Bone marrow (tissue), 2 donors: ENCODE measurements around the gene TAGLN2.

ENCODE experiments used
- DNase-seq, 2 donors: peaks; one replicate each; lab custom pipeline; 2025; lab: John Stamatoyannopoulos, UW

The TAGLN2 gene

DNA sequence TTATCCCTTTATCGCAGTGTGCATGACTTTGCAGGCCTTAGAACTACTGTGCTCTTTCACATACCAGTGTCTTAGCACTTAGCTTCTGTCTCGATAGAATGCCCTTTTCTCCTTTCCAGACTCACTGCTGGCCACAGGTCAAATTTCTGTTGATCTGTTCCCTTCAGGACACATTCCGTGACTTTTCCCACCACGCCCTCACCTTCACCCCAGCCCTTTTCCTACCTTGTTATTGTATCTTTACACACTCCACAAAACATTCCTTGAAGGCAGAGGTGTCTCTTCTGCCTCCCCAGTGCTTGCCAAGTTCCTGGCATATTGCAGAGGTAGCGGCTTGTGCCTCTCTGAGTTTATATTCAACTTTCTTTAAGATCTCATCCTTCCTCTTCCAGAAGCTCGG is 23.8 kb upstream of the TAGLN2 start:
- no peak for DNase-seq

- DNase-seq, result no peak
These were observed 22.6 kb upstream of the TAGLN2 start for GRCh38 chr1:159947942-159948341.

- no peak for DNase-seq
These were observed 21.2 kb upstream of the TAGLN2 start for GRCh38 chr1:159946242-159947187.

- DNase-seq, result peak in 1 of 2 donors; percentile 68
These were observed 20.4 kb upstream of the TAGLN2 start, which contains the start of gene IGSF9 for GRCh38 chr1:159945483-159946241. TSS of gene IGSF9 (minus strand) at chr1:159945613. CDS start at chr1:159943454, 2,159 bp downstream.

GRCh38 chr1:159944623-159945455 is 19.5 kb upstream of the TAGLN2 start:
- DNase-seq, result no peak

GRCh38 chr1:159943908-159944622 is 18.8 kb upstream of the TAGLN2 start:
- DNase-seq, result no peak

- DNase-seq, result no peak
These were observed 18.0 kb upstream of the TAGLN2 start for GRCh38 chr1:159943278-159943640.

DNA sequence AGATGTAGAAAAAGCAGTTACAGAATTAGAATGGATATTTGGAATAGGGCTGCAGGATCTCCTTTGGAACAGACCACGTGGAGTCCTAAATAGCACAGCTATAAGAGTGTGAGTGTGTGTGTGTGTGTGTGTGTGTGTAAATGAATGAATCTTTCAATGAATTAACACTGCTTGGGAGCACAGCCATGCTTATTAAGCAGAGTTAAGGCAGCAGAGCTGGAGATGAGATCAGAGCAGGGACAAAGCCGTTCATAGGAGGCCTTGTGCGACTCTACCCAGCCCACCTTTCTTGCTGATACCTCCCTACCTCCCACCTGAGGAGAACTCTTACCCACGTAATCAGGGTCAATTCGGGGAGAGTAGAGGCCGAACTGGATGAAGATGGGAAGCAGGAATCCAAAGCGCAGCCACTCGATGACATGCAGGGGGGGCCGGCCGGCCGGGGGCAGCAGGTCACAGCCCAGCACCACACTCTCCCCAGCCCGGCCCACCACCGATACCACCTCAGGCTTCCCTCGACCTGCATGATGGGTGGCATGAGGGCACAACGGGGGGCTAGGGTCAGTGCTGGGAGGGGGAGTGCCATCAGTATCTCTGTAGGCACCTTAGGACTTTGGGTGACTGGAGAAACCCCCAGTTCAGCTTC is 17.4 kb upstream of the TAGLN2 start:
- DNase-seq, result no peak

GRCh38 chr1:159941591-159942560 is 16.6 kb upstream of the TAGLN2 start:
- DNase-seq, result no peak

GRCh38 chr1:159941141-159941540 is 15.8 kb upstream of the TAGLN2 start:
- no peak for DNase-seq

DNA sequence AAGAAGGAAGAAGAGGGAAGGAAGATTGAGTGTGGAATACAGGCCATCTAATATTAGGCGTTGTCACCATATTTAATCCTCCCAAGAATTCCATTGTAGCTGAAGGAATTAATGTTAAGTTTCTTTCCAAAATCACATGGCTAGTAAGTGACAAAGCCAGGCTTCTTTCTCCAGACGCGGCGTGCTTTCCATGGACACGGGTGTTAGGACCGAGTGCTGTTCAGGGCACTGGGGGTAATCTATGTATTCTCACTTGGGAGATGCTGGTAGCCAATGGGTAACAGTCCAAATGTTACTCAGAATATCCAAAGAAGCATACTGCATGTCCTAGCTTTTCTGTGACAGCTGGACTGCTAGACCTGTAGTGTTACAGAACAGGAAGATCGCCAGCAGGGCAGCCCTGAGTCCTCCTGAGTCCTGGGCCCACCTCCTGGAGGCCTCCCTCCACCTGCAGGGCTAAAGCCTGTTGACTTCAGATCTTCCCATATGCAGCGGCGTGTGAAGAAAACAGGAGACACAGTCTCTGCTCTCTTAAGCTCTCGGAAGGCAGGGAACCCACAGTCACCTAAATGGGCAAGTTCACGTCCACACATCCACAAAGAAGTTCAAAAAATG is 14.8 kb upstream of the TAGLN2 start:
- no peak for DNase-seq

DNA sequence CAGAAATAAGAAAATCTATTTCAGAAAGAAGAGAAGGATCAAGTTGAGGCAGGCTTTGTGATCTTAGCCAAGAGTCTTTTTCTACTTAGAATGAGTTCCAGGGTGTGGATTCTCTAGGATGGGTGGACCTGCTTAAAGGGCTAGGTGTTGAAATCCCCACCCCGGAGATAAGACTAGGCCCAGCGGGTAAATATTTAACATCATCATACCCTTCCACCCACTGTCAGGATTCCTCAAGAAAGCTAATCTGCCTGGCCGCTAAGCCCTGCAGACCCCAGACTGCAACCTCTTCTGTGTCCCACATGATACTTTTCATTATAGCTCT is 14.3 kb upstream of the TAGLN2 start:
- DNase-seq, result no peak

DNA sequence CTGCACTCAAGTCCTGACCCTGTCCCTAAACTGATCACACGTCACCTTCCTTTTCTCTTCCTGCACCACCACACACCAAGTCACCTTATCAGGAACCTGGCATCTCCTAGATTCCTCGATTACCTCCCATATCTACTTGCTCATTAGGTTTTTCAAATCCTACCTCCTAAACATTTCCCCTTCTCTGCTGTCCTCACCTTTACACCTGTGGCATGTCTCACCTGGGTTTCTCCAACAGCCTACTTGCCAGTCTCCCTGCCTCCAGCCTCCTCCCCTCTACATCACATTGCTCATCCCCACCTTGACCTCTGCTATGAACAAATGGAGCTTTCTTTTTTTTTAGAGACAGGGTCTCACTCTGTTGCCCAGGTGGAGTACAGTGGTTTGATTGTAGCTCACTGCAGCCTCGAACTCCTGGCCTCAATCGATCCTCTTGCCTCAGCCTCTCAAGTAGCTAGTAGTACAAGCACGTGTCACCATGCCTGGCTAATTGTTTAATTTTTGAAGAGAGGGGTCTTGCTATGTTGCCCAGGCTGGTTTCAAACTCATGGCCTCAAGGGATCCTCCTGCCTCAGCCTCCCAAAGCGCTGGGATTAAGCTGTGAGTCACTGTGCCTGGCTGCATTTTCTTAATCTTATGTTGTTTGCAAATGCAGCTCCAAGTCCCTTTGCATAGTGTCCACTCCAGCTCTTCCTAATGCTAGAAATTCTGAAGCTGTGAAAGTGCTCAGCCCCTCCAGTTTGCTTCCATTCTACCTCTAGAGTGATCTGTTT is 13.8 kb upstream of the TAGLN2 start:
- no peak for DNase-seq

- DNase-seq, result no peak
These were observed 13.0 kb upstream of the TAGLN2 start for GRCh38 chr1:159938211-159938852.

DNA sequence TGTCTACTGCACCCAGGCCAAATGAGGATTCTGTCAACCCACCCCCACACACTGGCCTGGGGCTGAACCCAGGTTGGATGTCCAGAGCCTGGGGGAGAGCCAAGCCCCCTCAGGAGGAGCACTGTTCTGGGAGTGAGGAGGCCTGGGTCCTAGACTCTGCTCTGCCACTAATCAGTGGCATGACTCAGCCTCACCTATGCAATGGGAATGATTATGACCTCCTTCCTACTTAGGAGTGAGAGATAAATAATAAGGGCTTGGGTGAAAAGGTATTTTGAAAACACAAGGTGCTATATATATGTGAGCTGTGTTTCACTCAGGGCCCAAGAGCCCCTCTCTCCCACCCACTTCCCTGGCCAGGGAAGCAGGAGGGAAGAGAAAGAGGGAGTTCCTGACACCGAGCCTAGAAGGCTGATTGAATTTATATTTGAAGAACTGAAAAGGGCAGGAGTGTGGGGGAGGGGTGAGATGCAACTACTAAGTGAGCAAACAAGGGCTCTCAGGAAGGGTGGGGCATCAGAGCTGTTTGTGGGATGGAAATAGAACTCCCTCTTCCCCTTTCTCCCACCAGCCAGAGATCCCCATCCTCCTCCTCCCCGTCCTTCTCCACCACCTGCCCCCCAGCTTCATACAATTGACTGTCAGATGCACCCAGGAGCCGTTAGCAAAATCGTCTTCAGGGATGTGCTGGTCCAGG is 11.9 kb upstream of the TAGLN2 start:
- peak; percentile 40 to 41 for DNase-seq

- DNase-seq, result peak; percentile 16 to 80
These were observed 11.1 kb upstream of the TAGLN2 start for GRCh38 chr1:159936273-159936904.

DNA sequence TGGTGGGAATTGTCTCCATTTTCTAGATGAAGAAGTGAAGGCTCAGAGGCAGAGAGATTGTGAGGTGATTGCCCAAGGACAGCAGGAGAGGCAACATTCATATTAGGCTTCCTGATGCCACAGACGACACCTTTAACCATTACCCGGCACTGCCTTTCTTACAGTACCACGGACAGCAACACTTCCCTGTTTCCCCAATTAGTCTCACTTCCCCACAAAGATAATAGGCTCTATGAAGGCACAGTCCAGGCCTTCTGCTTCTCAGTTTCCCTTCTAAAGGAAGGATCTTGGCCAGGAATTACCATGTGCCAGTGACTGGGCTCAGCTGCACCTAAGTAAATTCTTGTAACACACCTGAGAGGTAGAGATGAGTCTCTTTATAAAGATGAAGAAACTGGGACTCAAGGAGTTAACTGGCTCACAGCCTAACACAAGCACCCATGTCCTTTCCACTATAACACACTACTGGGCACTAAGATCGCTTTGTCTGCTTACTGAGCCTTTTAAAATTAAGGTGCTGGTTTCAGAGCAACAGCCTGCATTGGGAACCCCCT is 10.5 kb upstream of the TAGLN2 start:
- peak in 1 of 2 donors; percentile 17 for DNase-seq
